Measurements from ENCODE around the gene MRPS10. TPM values are rescaled to one million over a fixed set of nuclear protein-coding genes. Genes with fewer than 3 reads are reported as not detected.
"Not testable (repeated sequence)": the region's sequence is repeated elsewhere in the genome, so short reads cannot be mapped to it uniquely, and the experiment has no call there.

Gene MRPS10
- total RNA-seq, 2 experiments from 2014 or later: 39.7 to 40.7 TPM

- no peaks in the 10 kb centered on the region for H3K36me3 Mint-ChIP-seq (ENCODE audit: low read depth)
- H3K27ac Mint-ChIP-seq: no peak overlapping the region
- H3K4me1 Mint-ChIP-seq (ENCODE audit: low read depth): no peaks in the 10 kb centered on the region
- no peak for DNase-seq
- H3K4me3 Mint-ChIP-seq: no peak overlapping the region
- no peaks in the 10 kb centered on the region for H3K9me3 Mint-ChIP-seq
- H3K27me3 Mint-ChIP-seq (ENCODE audit: low read depth): no peaks in the 10 kb centered on the region
- intact Hi-C loops (cut with micrococcal nuclease): no loop called here
- CTCF ChIA-PET: no interaction called here
Observed at GRCh38 chr6:42182101-42182500, 35.6 kb downstream of the MRPS10 start.

- no peak overlapping the region for H3K4me3 Mint-ChIP-seq
- peak; percentile 21 for DNase-seq
- intact Hi-C loops (cut with micrococcal nuclease): loop anchor here (5.0 kb wide), 1 partner anchor 37 kb away; the partner anchor contains the start of gene MRPS10
- no peak overlapping the region for H3K27ac Mint-ChIP-seq
- no peaks in the 10 kb centered on the region for H3K36me3 Mint-ChIP-seq (ENCODE audit: low read depth)
- CTCF ChIA-PET: no interaction called here
- no peaks in the 10 kb centered on the region for H3K27me3 Mint-ChIP-seq (ENCODE audit: low read depth)
- no peaks in the 10 kb centered on the region for H3K9me3 Mint-ChIP-seq
- no peaks in the 10 kb centered on the region for H3K4me1 Mint-ChIP-seq (ENCODE audit: low read depth)
Observed at GRCh38 chr6:42179945-42180313, 37.7 kb downstream of the MRPS10 start.

DNA sequence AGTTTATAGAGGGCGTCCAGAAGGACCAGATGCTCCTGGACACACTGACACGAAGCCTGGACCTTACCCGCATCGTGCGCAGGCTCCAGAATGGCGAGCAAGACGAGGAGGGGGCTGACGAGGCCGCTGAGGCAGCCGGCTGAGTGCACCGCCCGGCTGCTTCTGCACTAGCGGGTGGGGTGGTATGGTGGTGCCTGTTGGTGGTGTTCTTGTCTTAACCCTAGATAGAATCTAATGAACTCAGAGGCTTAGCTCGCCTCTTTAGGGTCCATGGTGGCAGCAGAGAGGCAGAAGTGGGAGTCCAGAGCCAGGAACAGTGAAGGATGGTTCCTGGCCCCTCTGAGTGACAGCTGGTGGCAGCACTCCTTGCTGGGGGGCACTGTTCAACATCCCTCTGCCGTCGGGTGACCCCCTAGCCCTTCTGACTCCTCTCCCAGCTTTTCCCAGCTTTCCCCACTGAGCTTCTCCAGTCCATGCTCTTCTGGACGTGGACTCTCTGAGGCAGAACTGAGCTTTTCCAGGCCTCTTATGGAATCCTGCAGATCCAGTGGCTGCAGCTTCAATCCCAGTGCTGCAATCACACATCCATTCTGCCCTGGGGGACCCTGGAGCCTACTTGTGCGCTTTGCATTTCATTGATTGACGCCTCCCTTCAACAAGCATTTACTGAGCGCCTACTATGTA is 38.3 kb downstream of the MRPS10 start:
- DNase-seq: no peak
- no peaks in the 10 kb centered on the region for H3K9me3 Mint-ChIP-seq
- intact Hi-C loops (cut with micrococcal nuclease): loop anchor here (5.0 kb wide), 1 partner anchor 38 kb away; the partner anchor contains the start of gene MRPS10
- H3K27ac Mint-ChIP-seq: no peak overlapping the region
- no peaks in the 10 kb centered on the region for H3K27me3 Mint-ChIP-seq (ENCODE audit: low read depth)
- H3K4me1 Mint-ChIP-seq (ENCODE audit: low read depth): no peaks in the 10 kb centered on the region
- H3K36me3 Mint-ChIP-seq (ENCODE audit: low read depth): no peaks in the 10 kb centered on the region
- H3K4me3 Mint-ChIP-seq: no peak overlapping the region
- CTCF ChIA-PET: no interaction called here

GRCh38 chr6:42177514-42178364 is 39.9 kb downstream of the MRPS10 start:
- Mint-ChIP-seq H3K9me3 (no peaks in the 10 kb centered on the region), H3K36me3 (ENCODE audit: low read depth) (no peaks in the 10 kb centered on the region), H3K27ac (no peak overlapping the region), H3K27me3 (ENCODE audit: low read depth) (no peaks in the 10 kb centered on the region), H3K4me3 (no peak overlapping the region), H3K4me1 (ENCODE audit: low read depth) (no peaks in the 10 kb centered on the region)
- intact Hi-C loops (cut with micrococcal nuclease): loop anchor here (5.0 kb wide), 1 partner anchor 40 kb away; the partner anchor contains the start of gene MRPS10
- DNase-seq: no peak
- CTCF ChIA-PET: interaction anchor here (0.7 to 1.0 kb wide), 3 partner anchors 73 to 953 kb away, joined by 3 to 4 read pairs (median 4); no protein-coding TSS in a partner anchor

GRCh38 chr6:42176981-42177380 is 40.7 kb downstream of the MRPS10 start:
- H3K27ac Mint-ChIP-seq: no peak overlapping the region
- H3K4me3 Mint-ChIP-seq: no peak overlapping the region
- no peak for DNase-seq
- no peaks in the 10 kb centered on the region for H3K36me3 Mint-ChIP-seq (ENCODE audit: low read depth)
- intact Hi-C loops (cut with micrococcal nuclease): loop anchor here (5.0 kb wide), 1 partner anchor 40 kb away; the partner anchor contains the start of gene MRPS10
- no peaks in the 10 kb centered on the region for H3K27me3 Mint-ChIP-seq (ENCODE audit: low read depth)
- H3K4me1 Mint-ChIP-seq (ENCODE audit: low read depth): no peaks in the 10 kb centered on the region
- CTCF ChIA-PET: no interaction called here
- no peaks in the 10 kb centered on the region for H3K9me3 Mint-ChIP-seq

GRCh38 chr6:42175860-42176259 is 41.8 kb downstream of the MRPS10 start:
- no peaks in the 10 kb centered on the region for H3K36me3 Mint-ChIP-seq (ENCODE audit: low read depth)
- peak; percentile 13 for DNase-seq
- no peak overlapping the region for H3K27ac Mint-ChIP-seq
- H3K4me1 Mint-ChIP-seq (ENCODE audit: low read depth): no peaks in the 10 kb centered on the region
- H3K9me3 Mint-ChIP-seq: no peaks in the 10 kb centered on the region
- intact Hi-C loops (cut with micrococcal nuclease): loop anchor here (5.0 kb wide), 1 partner anchor 41 kb away; the partner anchor contains the start of gene MRPS10
- CTCF ChIA-PET: no interaction called here
- no peak overlapping the region for H3K4me3 Mint-ChIP-seq
- no peaks in the 10 kb centered on the region for H3K27me3 Mint-ChIP-seq (ENCODE audit: low read depth)

DNA sequence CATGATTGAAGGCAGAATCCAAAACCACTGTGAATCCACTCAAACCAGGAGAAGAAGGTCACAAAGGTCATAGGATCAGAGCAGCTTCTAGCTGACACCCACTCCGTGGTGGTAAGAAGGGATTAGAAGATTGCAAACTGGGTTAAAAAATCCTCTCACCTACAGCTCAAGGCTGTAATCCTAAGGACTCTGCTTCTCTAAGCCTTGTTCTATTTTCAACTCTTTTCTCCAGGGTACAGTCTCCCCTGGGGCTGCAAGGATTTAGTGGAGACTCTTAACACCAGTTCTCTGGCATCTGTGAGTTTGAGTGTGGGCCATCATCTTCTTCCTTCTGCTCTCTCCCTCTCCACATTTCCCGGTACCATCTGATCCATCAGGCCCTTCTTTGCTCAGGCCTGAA is 44.6 kb downstream of the MRPS10 start, which contains the start of gene GUCA1A:
TSS of gene GUCA1A (plus strand) at position 264 of the 400 bp plus-strand sequence. CDS start 250 bp downstream, outside the sequence.
- Mint-ChIP-seq H3K4me1 (ENCODE audit: low read depth) (no peaks in the 10 kb centered on the region), H3K4me3 (no peak within 1 kb of the TSS), H3K27ac (no peak within 1 kb of the TSS), H3K27me3 (ENCODE audit: low read depth) (no peaks in the 10 kb centered on the region), H3K36me3 (ENCODE audit: low read depth) (no peaks in the 10 kb centered on the region), H3K9me3 (no peaks in the 10 kb centered on the region)
- intact Hi-C loops (cut with micrococcal nuclease): no loop called here
- CTCF ChIA-PET: interaction anchor here (1.2 kb wide), 1 partner anchor 68 kb away, joined by 3 read pairs; no protein-coding TSS in a partner anchor
- DNase-seq: no peak

DNA sequence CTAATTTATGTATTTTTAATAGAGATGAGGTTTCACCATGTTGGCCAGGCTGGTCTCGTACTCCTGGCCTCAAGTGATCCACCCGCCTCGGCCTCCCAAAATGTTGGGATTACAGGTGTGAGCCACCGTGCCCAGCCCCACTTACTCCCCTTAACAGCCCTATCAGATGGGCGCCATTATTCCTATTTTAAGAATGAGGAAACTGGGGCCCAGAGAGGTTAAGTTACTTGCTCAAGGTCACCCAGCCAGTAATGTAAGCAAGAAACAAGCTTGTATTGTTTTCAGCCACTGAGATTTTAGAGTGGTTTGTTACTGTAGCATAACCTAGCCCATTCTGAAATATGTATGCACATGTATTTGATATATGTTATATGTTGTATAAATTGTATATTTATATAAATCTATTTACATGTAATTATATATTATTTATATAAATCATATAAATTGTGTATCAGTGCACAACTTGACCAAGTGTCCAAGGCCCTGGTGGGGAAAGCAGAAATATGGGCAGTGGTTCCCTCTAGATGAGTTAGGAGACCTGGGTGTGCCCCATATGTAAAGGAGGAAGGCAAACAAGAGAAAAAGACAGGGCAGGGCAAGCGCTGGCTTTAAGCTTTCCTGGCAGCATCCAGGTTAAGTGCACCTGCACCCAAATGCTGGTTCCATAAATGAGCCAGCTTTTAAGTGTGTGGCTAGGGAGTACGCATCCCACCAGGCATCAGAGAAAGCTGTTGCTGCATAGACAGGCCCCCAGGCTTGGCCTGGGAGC is 45.7 kb downstream of the MRPS10 start:
- intact Hi-C loops (cut with micrococcal nuclease): no loop called here
- Mint-ChIP-seq H3K27ac (no peak overlapping the region), H3K36me3 (ENCODE audit: low read depth) (no peaks in the 10 kb centered on the region), H3K9me3 (no peaks in the 10 kb centered on the region), H3K4me1 (ENCODE audit: low read depth) (no peaks in the 10 kb centered on the region), H3K4me3 (no peak overlapping the region), H3K27me3 (ENCODE audit: low read depth) (no peaks in the 10 kb centered on the region)
- DNase-seq: no peak
- CTCF ChIA-PET: interaction anchor here (0.9 to 1.2 kb wide), 2 partner anchors 8 to 67 kb away, joined by 3 read pairs; no protein-coding TSS in a partner anchor

GRCh38 chr6:42169780-42170179 is 47.9 kb downstream of the MRPS10 start:
- H3K36me3 Mint-ChIP-seq (ENCODE audit: low read depth); H3K4me3 Mint-ChIP-seq; DNase-seq; H3K27ac Mint-ChIP-seq; H3K27me3 Mint-ChIP-seq (ENCODE audit: low read depth); intact Hi-C loops (cut with micrococcal nuclease); H3K9me3 Mint-ChIP-seq; H3K4me1 Mint-ChIP-seq (ENCODE audit: low read depth): not testable (repeated sequence)
- CTCF ChIA-PET: interaction anchor here (0.6 to 3.5 kb wide), 4 partner anchors 18 to 378 kb away, joined by 3 to 17 read pairs (median 4); no protein-coding TSS in a partner anchor

GRCh38 chr6:42168650-42169049 is 49.0 kb downstream of the MRPS10 start:
- H3K9me3 Mint-ChIP-seq: no peaks in the 10 kb centered on the region
- H3K27ac Mint-ChIP-seq: no peak overlapping the region
- DNase-seq: no peak
- H3K27me3 Mint-ChIP-seq (ENCODE audit: low read depth): no peaks in the 10 kb centered on the region
- intact Hi-C loops (cut with micrococcal nuclease): no loop called here
- CTCF ChIA-PET: interaction anchor here (0.8 to 3.5 kb wide), 5 partner anchors 46 to 379 kb away, joined by 3 to 17 read pairs (median 3); no protein-coding TSS in a partner anchor
- no peaks in the 10 kb centered on the region for H3K4me1 Mint-ChIP-seq (ENCODE audit: low read depth)
- H3K36me3 Mint-ChIP-seq (ENCODE audit: low read depth): no peaks in the 10 kb centered on the region
- no peak overlapping the region for H3K4me3 Mint-ChIP-seq

DNA sequence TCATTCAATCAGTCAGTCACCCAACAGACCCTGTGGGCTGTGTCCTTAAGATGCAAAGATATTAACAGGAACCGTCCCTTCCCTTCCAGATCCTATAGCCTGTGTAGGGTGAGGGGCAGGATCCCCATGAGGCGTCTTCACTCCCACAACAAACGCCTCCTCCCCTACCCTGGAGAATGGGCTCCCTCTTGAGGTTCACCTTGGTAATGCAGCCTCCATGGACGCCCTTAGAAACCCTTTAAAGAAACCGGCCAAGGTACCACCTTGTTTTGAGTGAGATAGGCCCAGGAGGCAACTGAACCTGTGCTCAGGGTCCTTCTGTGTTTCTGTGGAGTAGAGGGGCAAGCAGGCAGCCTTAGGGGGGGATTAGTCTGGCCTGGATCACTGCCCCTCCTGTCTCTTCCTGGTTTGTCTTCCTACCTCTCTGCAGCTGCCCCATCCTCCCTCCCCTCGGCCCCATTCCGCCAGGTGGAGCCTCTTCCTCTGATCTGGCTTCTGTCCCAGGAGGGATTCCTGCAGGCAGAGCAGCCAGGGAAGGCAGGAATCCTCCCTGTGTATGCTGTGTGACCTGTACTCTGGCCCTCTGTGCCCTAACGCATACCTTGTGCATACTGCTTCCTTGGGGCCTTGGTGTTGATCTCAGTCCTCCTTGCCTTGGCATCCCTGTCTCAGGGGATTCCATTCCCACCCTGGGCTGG is 51.1 kb downstream of the MRPS10 start:
- Mint-ChIP-seq H3K36me3 (ENCODE audit: low read depth) (no peaks in the 10 kb centered on the region), H3K27me3 (ENCODE audit: low read depth) (no peaks in the 10 kb centered on the region), H3K27ac (no peak overlapping the region), H3K9me3 (no peaks in the 10 kb centered on the region), H3K4me3 (no peak overlapping the region), H3K4me1 (ENCODE audit: low read depth) (no peaks in the 10 kb centered on the region)
- CTCF ChIA-PET: interaction anchor here (1.0 to 3.5 kb wide), 7 partner anchors 21 to 381 kb away, joined by 3 to 17 read pairs (median 3); partner anchors contain the start of gene TAF8
- DNase-seq: peak; percentile 91
- intact Hi-C loops (cut with micrococcal nuclease): loop anchor here (1.0 kb wide), 7 partner anchors 62 to 563 kb away; partner anchors contain the start of gene PRICKLE4

All from activated naive CD4-positive, alpha-beta T cell treated with anti-CD3 and anti-CD28 coated beads for 36 hours (primary cell).